ENCODE results near the gene TAAR2. TPM values are rescaled to one million over a fixed set of nuclear protein-coding genes. Genes with fewer than 3 reads are reported as not detected.

Gene TAAR2
- total RNA-seq, 1 experiment from 2014 or later: not detected

- Mint-ChIP-seq H3K27me3 (ENCODE audit: insufficient read depth, unreplicated experiment) (no peaks in the 10 kb centered on the region), H3K4me1 (ENCODE audit: low read depth, unreplicated experiment) (no peaks in the 10 kb centered on the region), H3K27ac (ENCODE audit: unreplicated experiment) (no peak overlapping the region), H3K36me3 (ENCODE audit: insufficient read depth, unreplicated experiment) (no peaks in the 10 kb centered on the region), H3K9me3 (ENCODE audit: unreplicated experiment) (no peaks in the 10 kb centered on the region), H3K4me3 (ENCODE audit: unreplicated experiment) (no peak overlapping the region)
- Histone ChIP-seq H3K27me3 (replicated peaks; ENCODE audit: control insufficient read depth, insufficient read depth, low read length) (no peaks in the 10 kb centered on the region), H3K4me1 (no peaks in the 10 kb centered on the region), H3K9me3 (no peaks in the 10 kb centered on the region), H3K4me3 (ENCODE audit: low read depth, low read length) (no peak overlapping the region), H3K36me3 (ENCODE audit: control insufficient read depth, insufficient read depth, low read length) (no peaks in the 10 kb centered on the region)
- DNase-seq: no peak
- ChIA-PET POLR2A (no interaction called here), CTCF (no interaction called here)
- TF ChIP-seq CTCF (IDR thresholded peaks at IDR 0.05; ENCODE audit: insufficient read depth in 1 of 2, low read depth in 1 of 2, low read length in 1 of 2, severe bottlenecking in 1 of 2, unreplicated experiment in 1 of 2): no peak
- BruUV-seq (replicated peaks): no TSS peak
- intact Hi-C loops (cut with micrococcal nuclease; ENCODE audit: unreplicated experiment): loop anchor here (10.0 kb wide), 1 partner anchor 56 kb away; the partner anchor contains the start of gene TAAR9
Observed at GRCh38 chr6:132590362-132590761, 33.7 kb downstream of the TAAR2 start.

GRCh38 chr6:132589454-132589853, 34.6 kb downstream of the TAAR2 start, which contains the start of gene TAAR5:
Gene TAAR5 (minus strand): TSS chr6:132589741. CDS start chr6:132589686, 55 bp downstream.
- intact Hi-C loops (cut with micrococcal nuclease; ENCODE audit: unreplicated experiment): no loop called here
- Mint-ChIP-seq H3K4me1 (ENCODE audit: low read depth, unreplicated experiment) (no peaks in the 10 kb centered on the region), H3K4me3 (ENCODE audit: unreplicated experiment) (no peak within 1 kb of the TSS), H3K27me3 (ENCODE audit: insufficient read depth, unreplicated experiment) (no peaks in the 10 kb centered on the region), H3K27ac (ENCODE audit: unreplicated experiment) (no peak within 1 kb of the TSS), H3K9me3 (ENCODE audit: unreplicated experiment) (no peaks in the 10 kb centered on the region), H3K36me3 (ENCODE audit: insufficient read depth, unreplicated experiment) (no peaks in the 10 kb centered on the region)
- POLR2A ChIA-PET: no interaction called here
- BruUV-seq (replicated peaks): no TSS peak
- Histone ChIP-seq H3K36me3 (ENCODE audit: control insufficient read depth, insufficient read depth, low read length) (no peaks in the 10 kb centered on the region), H3K27me3 (replicated peaks; ENCODE audit: control insufficient read depth, insufficient read depth, low read length) (no peaks in the 10 kb centered on the region), H3K9me3 (no peaks in the 10 kb centered on the region), H3K4me1 (no peaks in the 10 kb centered on the region), H3K4me3 (ENCODE audit: low read depth, low read length) (no peak within 1 kb of the TSS)
- no peak for DNase-seq
- TF ChIP-seq CTCF (IDR thresholded peaks at IDR 0.05; ENCODE audit: insufficient read depth in 1 of 2, low read depth in 1 of 2, low read length in 1 of 2, severe bottlenecking in 1 of 2, unreplicated experiment in 1 of 2): no peak
- CTCF ChIA-PET: interaction anchor here (0.7 kb wide), 2 partner anchors 171 to 1265 kb away, joined by 6 to 7 read pairs; no protein-coding TSS in a partner anchor

- TF ChIP-seq CTCF (IDR thresholded peaks at IDR 0.05; ENCODE audit: insufficient read depth in 1 of 2, low read depth in 1 of 2, low read length in 1 of 2, severe bottlenecking in 1 of 2, unreplicated experiment in 1 of 2): no peak
- POLR2A ChIA-PET: no interaction called here
- no peak overlapping the region for H3K27ac Mint-ChIP-seq (ENCODE audit: unreplicated experiment)
- H3K36me3 Mint-ChIP-seq (ENCODE audit: insufficient read depth, unreplicated experiment): no peaks in the 10 kb centered on the region
- intact Hi-C loops (cut with micrococcal nuclease; ENCODE audit: unreplicated experiment): no loop called here
- H3K36me3 ChIP-seq (ENCODE audit: control insufficient read depth, insufficient read depth, low read length): no peaks in the 10 kb centered on the region
- no peaks in the 10 kb centered on the region for H3K27me3 ChIP-seq (replicated peaks; ENCODE audit: control insufficient read depth, insufficient read depth, low read length)
- CTCF ChIA-PET: no interaction called here
- H3K4me3 Mint-ChIP-seq (ENCODE audit: unreplicated experiment): no peak overlapping the region
- no TSS peak for BruUV-seq (replicated peaks)
- DNase-seq: no peak
- no peaks in the 10 kb centered on the region for H3K4me1 ChIP-seq
- H3K9me3 Mint-ChIP-seq (ENCODE audit: unreplicated experiment): no peaks in the 10 kb centered on the region
- H3K4me1 Mint-ChIP-seq (ENCODE audit: low read depth, unreplicated experiment): no peaks in the 10 kb centered on the region
- no peaks in the 10 kb centered on the region for H3K27me3 Mint-ChIP-seq (ENCODE audit: insufficient read depth, unreplicated experiment)
- no peaks in the 10 kb centered on the region for H3K9me3 ChIP-seq
- no peak overlapping the region for H3K4me3 ChIP-seq (ENCODE audit: low read depth, low read length)
Observed at GRCh38 chr6:132587424-132587823, 36.7 kb downstream of the TAAR2 start.
